Bone marrow (tissue), 2 donors: ENCODE data around the gene RNF213.

Experiments
- DNase-seq, 2 donors: peaks; one replicate each; lab custom pipeline; 2025; lab: John Stamatoyannopoulos, UW

Gene RNF213

GRCh38 chr17:80419255-80419654, 158.6 kb downstream of the RNF213 start:
- no peak for DNase-seq

GRCh38 chr17:80421381-80422090, 160.9 kb downstream of the RNF213 start:
- no peak for DNase-seq

- DNase-seq = no peak
These were observed 161.6 kb downstream of the RNF213 start for GRCh38 chr17:80422276-80422675.

GRCh38 chr17:80422981-80423380, 162.3 kb downstream of the RNF213 start:
- no peak for DNase-seq

GRCh38 chr17:80423536-80424225, 163.0 kb downstream of the RNF213 start:
- DNase-seq = no peak

- no peak for DNase-seq
These were observed 163.6 kb downstream of the RNF213 start for GRCh38 chr17:80424261-80424660.

GRCh38 chr17:80424878-80425765, 164.5 kb downstream of the RNF213 start:
- DNase-seq = no peak

- no peak for DNase-seq
These were observed 165.3 kb downstream of the RNF213 start for GRCh38 chr17:80425835-80426426.

GRCh38 chr17:80426671-80427326, 166.1 kb downstream of the RNF213 start:
- peak; percentile 21 to 48 for DNase-seq

GRCh38 chr17:80427366-80428282, 167.0 kb downstream of the RNF213 start:
- DNase-seq = no peak

- no peak for DNase-seq
These were observed 167.7 kb downstream of the RNF213 start for GRCh38 chr17:80428363-80428762.

GRCh38 chr17:80428796-80429195, 168.1 kb downstream of the RNF213 start:
- no peak for DNase-seq

- no peak for DNase-seq
These were observed 169.0 kb downstream of the RNF213 start for GRCh38 chr17:80429356-80430275.

- DNase-seq = no peak
These were observed 170.0 kb downstream of the RNF213 start for GRCh38 chr17:80430446-80431245.

- DNase-seq = no peak
These were observed 170.9 kb downstream of the RNF213 start for GRCh38 chr17:80431246-80432195.

GRCh38 chr17:80432350-80432955, 171.8 kb downstream of the RNF213 start:
- no peak for DNase-seq

- no peak for DNase-seq
These were observed 172.4 kb downstream of the RNF213 start for GRCh38 chr17:80432961-80433550.
